ENCODE measurements around the gene P2RY8. TPM values are rescaled to one million over a fixed set of nuclear protein-coding genes. Genes with fewer than 3 reads are reported as not detected.

P2RY8 gene
- total RNA-seq, 2 donors from 2014 or later: 131 to 141 TPM

DNA sequence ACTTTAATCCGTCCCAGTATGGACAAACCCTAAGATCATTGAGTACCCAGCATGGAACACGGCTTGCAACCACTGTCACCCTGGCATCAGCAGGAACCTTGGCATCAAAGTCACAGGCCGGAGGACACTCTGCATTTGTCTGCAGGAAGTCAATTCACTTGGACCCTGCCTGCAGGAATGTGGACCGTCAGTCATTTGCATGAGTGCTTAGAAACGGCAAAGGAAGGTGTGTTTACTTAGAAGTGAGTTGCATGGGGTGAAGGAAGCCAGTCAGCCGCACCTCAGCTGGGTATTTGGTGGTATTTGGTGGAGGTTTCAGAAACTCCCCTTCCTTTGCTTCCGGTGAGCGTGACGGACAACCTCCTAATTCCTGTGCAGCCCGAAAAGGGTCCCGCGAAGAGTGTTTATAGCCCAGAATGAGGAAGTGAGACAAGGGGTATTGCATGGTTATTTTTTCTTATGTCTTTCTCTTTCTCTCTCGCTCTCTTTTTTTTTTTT is 15.5 kb downstream of the P2RY8 start:
- peaks cover 40% of the 10 kb centered on the region for H3K4me1 Mint-ChIP-seq

DNA sequence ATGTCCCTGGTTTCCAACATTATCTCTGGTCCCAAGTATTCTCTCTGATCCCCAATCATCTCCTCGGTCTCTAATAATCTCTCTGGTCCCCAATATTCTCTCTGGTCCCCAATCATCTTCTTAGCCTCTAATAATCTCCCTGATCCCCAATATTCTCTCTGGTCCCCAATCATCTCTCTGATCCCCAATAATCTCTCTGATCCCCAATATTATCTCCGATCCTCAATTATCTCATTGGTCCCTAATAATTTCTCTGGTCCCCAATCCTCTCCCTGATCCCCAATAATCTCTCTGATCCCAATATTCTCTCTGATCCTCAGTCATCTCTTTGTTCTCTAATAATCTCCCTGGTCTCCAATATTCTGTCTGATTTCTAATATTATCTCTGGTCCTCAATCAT is 16.6 kb downstream of the P2RY8 start:
- ATAC-seq: no peak
- H3K4me3 Mint-ChIP-seq: peak overlapping the region; percentile 10
- H3K4me1 Mint-ChIP-seq: peaks cover 45% of the 10 kb centered on the region
- peak overlapping the region; percentile 96 for H3K27ac Mint-ChIP-seq
- no peak for DNase-seq
- H3K27me3 Mint-ChIP-seq: no peaks in the 10 kb centered on the region
- no peaks in the 10 kb centered on the region for H3K9me3 ChIP-seq (ENCODE audit: control insufficient read depth, low read length, poor library complexity, severe bottlenecking)
- H3K36me3 Mint-ChIP-seq (ENCODE audit: low read depth): peaks cover 10% of the 10 kb centered on the region

More for the DNA sequence above, 15.5 kb downstream of the P2RY8 start:
- DNase-seq (peak in 2 of 3 donors; percentile 44 to 54), ATAC-seq (peak; percentile 91)
- no peaks in the 10 kb centered on the region for H3K27me3 Mint-ChIP-seq
- H3K27ac Mint-ChIP-seq: peak overlapping the region; percentile 96
- H3K36me3 Mint-ChIP-seq (ENCODE audit: low read depth): peaks cover 10% of the 10 kb centered on the region
- peak overlapping the region; percentile 69 for H3K4me3 Mint-ChIP-seq
- H3K9me3 ChIP-seq (ENCODE audit: control insufficient read depth, low read length, poor library complexity, severe bottlenecking): no peaks in the 10 kb centered on the region

- peaks cover 10% of the 10 kb centered on the region for H3K36me3 Mint-ChIP-seq (ENCODE audit: low read depth)
- DNase-seq: no peak
- H3K4me3 Mint-ChIP-seq: peak overlapping the region; percentile 56
- no peak for ATAC-seq
- no peaks in the 10 kb centered on the region for H3K27me3 Mint-ChIP-seq
- peaks cover 45% of the 10 kb centered on the region for H3K4me1 Mint-ChIP-seq
- peak overlapping the region; percentile 96 for H3K27ac Mint-ChIP-seq
- no peaks in the 10 kb centered on the region for H3K9me3 ChIP-seq (ENCODE audit: control insufficient read depth, low read length, poor library complexity, severe bottlenecking)
These were observed 17.9 kb downstream of the P2RY8 start for GRCh38 chrX:1519022-1519497.

DNA sequence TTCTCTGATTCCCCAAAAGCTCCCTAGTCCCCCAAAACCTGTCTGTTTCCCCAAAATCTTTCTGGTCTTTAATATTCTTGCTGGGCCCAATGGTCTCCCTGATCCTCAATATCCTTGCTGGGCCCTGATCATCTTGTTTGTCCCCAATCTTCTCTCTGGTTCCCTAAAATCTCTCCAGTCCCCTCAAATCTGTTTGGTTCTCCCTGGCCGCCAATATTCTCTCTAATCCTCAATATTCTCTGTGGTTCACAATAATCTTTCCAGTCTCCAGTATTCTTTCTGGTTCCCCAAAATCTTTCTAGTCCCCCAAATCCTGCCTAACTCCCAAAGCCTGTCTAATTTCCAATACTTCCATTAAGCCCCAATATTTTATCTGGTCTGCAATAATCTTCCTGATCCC is 18.5 kb downstream of the P2RY8 start:
- Mint-ChIP-seq H3K4me1 (peaks cover 48% of the 10 kb centered on the region), H3K27me3 (no peaks in the 10 kb centered on the region), H3K36me3 (ENCODE audit: low read depth) (peaks cover 10% of the 10 kb centered on the region), H3K4me3 (no peak overlapping the region), H3K27ac (peak overlapping the region; percentile 96)
- H3K9me3 ChIP-seq (ENCODE audit: control insufficient read depth, low read length, poor library complexity, severe bottlenecking): no peaks in the 10 kb centered on the region
- DNase-seq (no peak), ATAC-seq (no peak)

DNA sequence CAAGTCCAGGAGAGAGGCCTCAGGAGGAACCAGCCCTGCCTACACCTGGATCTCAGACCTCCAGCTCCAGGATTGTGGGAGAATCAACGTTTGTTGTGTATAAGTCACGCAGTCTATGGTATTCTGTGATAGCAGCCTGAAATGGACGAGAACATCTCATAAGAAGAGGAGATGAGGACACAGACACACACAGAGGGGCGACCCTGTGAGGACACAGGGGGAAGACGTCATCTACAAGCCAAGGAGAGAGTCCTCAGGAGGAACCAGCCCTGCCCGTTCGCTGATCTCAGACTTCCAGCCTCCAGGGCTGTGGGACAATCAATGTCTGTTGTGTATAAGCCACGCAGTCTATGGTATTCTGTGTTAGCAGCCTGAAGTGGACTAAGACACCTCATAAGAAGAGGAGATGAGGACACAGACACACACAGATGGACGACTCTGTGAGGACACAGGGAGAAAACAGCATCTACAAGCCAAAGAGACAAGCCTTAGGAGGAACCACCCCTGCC is 20.3 kb downstream of the P2RY8 start:
- Mint-ChIP-seq H3K4me1 (peaks cover 46% of the 10 kb centered on the region), H3K27me3 (no peaks in the 10 kb centered on the region), H3K27ac (peak overlapping the region; percentile 95), H3K36me3 (ENCODE audit: low read depth) (peaks cover 12% of the 10 kb centered on the region), H3K4me3 (peak overlapping the region; percentile 77)
- ATAC-seq (no peak), DNase-seq (no peak)
- no peaks in the 10 kb centered on the region for H3K9me3 ChIP-seq (ENCODE audit: control insufficient read depth, low read length, poor library complexity, severe bottlenecking)

DNA sequence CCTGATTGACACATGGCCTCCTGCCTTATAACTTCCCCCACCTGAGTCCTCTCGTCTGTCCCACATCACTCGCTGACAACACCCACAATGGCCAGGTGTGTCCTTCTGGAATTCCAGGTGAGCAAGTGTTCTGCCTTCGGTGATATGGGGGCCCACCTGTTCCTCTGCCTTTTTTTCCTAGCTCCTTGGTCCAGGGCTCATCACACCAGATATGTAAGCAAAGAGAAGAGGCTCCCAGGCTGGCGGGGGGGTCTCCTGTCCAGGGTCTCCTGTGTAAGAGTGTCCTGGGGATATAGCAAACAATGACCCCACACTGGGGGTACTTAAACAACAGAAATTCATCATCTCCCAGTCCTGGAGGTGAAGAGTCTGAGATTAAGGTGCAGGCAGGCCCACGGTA is 25.2 kb downstream of the P2RY8 start:
- no peak overlapping the region for H3K4me3 Mint-ChIP-seq
- DNase-seq (no peak), ATAC-seq (no peak)
- peaks cover 4% of the 10 kb centered on the region for H3K36me3 Mint-ChIP-seq (ENCODE audit: low read depth)
- peak overlapping the region; percentile 51 for H3K27ac Mint-ChIP-seq
- no peaks in the 10 kb centered on the region for H3K9me3 ChIP-seq (ENCODE audit: control insufficient read depth, low read length, poor library complexity, severe bottlenecking)
- no peaks in the 10 kb centered on the region for H3K27me3 Mint-ChIP-seq
- peaks cover 24% of the 10 kb centered on the region for H3K4me1 Mint-ChIP-seq

DNA sequence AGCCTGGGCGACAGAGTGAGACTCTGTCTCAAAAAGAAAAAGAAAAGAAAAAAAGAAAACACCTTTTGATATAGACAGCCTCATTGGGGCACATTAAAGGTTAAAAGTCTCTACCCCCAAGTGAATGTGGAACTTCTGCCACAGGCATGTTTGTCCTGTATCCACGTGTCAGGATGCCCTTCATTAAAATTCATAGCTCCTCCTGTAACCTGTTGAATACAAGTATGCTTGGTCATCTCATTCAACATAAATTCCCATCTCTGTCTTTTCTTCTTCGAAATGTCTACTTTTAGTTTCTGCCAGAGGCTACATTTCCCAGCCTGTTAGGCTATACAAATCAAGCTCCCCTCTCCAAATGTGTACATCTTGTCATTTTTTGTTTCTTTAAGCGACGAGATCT is 25.8 kb downstream of the P2RY8 start:
- H3K36me3 Mint-ChIP-seq (ENCODE audit: low read depth): peaks cover 4% of the 10 kb centered on the region
- H3K9me3 ChIP-seq (ENCODE audit: control insufficient read depth, low read length, poor library complexity, severe bottlenecking): no peaks in the 10 kb centered on the region
- no peaks in the 10 kb centered on the region for H3K27me3 Mint-ChIP-seq
- peak overlapping the region; percentile 25 for H3K4me3 Mint-ChIP-seq
- ATAC-seq (no peak), DNase-seq (no peak)
- H3K27ac Mint-ChIP-seq: peak overlapping the region; percentile 51
- H3K4me1 Mint-ChIP-seq: peaks cover 18% of the 10 kb centered on the region

DNA sequence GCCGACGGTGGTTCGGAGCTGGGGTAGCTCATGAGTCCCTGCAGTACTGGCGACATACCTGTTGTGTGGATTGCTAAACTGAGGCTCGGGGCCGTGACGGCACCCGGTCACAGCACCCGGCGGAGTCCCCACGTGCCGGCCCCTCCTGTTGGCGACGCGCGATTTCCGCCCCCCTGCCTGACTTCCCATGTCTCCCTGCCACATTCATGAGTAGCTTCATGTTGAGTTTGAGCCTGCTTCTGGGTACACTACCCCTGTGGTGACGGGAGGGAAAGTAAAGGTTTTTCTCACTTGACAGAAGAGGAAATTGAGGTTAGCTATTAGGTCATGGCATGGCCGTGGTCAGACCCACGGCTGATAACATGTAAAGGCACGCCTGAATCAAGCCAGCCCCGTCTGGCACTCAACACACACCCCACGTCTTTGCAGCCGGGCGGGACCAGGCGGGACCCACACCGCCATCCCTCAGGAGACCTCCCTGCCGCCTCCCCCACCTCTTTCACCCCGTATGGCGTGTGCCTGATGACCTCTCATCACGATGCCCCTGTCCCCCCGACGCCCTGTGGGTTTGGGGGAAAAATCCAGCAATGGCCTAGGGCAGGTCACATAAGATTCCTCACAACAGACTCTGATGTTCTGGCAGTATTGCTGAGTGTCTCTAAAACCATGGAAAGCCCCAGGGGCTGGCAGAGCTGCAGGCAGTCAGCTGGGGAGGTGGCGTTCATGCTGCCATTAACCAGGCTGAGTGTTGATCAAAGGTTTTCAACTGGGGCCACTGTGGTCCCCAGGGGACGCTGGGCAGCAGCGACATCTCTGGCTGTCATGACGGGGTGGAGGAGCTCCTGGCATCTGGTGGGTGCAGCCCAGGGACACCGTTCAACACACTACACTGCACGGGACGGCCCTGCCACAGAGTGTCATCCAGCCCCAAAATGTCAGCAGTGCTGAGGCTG is 29.2 kb downstream of the P2RY8 start:
- H3K36me3 Mint-ChIP-seq (ENCODE audit: low read depth): peaks cover 4% of the 10 kb centered on the region
- H3K4me1 Mint-ChIP-seq: peaks cover 19% of the 10 kb centered on the region
- ATAC-seq (peak; percentile 74), DNase-seq (no peak)
- no peak overlapping the region for H3K27ac Mint-ChIP-seq
- H3K27me3 Mint-ChIP-seq: no peaks in the 10 kb centered on the region
- no peak overlapping the region for H3K4me3 Mint-ChIP-seq
- H3K9me3 ChIP-seq (ENCODE audit: control insufficient read depth, low read length, poor library complexity, severe bottlenecking): no peaks in the 10 kb centered on the region

- no peaks in the 10 kb centered on the region for H3K9me3 ChIP-seq (ENCODE audit: control insufficient read depth, low read length, poor library complexity, severe bottlenecking)
- H3K4me3 Mint-ChIP-seq: no peak overlapping the region
- peak overlapping the region; percentile 87 for H3K27ac Mint-ChIP-seq
These were observed 30.1 kb downstream of the P2RY8 start for GRCh38 chrX:1506916-1507315.

GRCh38 chrX:1502853-1503252 is 34.1 kb downstream of the P2RY8 start:
- ATAC-seq (no peak), DNase-seq (no peak)
- Mint-ChIP-seq H3K4me1 (peaks cover 16% of the 10 kb centered on the region), H3K4me3 (no peak overlapping the region), H3K27ac (peak overlapping the region; percentile 87), H3K36me3 (ENCODE audit: low read depth) (peaks cover 1% of the 10 kb centered on the region), H3K27me3 (no peaks in the 10 kb centered on the region)
- H3K9me3 ChIP-seq (ENCODE audit: control insufficient read depth, low read length, poor library complexity, severe bottlenecking): no peaks in the 10 kb centered on the region

More at GRCh38 chrX:1506916-1507315, 30.1 kb downstream of the P2RY8 start:
- DNase-seq (no peak), ATAC-seq (no peak)
- Mint-ChIP-seq H3K27me3 (no peaks in the 10 kb centered on the region), H3K36me3 (ENCODE audit: low read depth) (peaks cover 4% of the 10 kb centered on the region), H3K4me1 (peaks cover 22% of the 10 kb centered on the region)

GRCh38 chrX:1502241-1502640 is 34.7 kb downstream of the P2RY8 start:
- Mint-ChIP-seq H3K27me3 (no peaks in the 10 kb centered on the region), H3K4me3 (peak overlapping the region; percentile 37), H3K36me3 (ENCODE audit: low read depth) (no peaks in the 10 kb centered on the region), H3K4me1 (peaks cover 14% of the 10 kb centered on the region), H3K27ac (peak overlapping the region; percentile 87)
- no peak for DNase-seq
- H3K9me3 ChIP-seq (ENCODE audit: control insufficient read depth, low read length, poor library complexity, severe bottlenecking): no peaks in the 10 kb centered on the region
- ATAC-seq: peak; percentile 53

DNA sequence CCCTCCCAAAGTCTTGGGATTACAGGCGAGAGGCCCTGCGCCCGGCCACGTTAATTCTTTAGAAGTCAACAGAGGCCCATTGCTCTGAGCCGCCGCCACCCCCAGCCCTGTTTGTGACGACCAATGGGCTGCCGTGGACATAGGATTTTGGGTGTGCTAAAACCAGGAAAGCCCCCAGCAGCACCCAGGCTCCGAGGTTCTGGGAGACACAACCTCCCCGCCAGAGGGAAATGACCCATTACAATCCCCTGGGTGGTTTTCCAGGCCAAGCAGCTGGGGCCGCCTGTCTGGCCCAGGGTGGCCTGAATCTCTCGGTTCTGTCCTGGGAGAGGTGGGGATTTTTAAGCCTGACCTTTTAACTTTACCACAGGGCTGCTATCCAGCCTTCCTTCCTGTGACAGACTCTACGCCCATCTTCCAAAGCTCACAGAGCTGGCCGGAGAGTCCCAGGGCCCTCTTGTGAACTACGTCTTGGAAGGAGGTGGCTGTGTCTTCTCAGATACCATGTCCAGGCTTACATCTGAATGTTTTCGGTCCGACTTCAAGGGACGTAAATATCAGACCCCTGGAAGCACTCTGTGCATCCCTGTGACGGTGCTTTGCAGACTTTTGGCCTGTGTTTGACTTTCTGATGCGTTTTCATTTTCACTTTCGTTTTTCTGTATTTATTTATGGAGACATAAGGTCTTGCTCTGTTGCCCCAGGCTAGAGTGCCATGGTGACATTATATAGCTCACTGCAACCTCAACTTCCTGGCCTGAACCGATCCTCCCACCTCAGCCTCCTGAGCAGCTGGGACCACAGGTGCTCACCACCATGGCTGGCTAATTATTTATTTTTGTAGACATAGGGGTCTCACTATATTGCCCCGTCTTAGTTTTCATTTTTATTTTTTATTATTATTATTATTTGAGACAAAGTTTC is 36.0 kb downstream of the P2RY8 start:
- peak overlapping the region; percentile 62 for H3K4me3 Mint-ChIP-seq
- H3K4me1 Mint-ChIP-seq: peaks cover 20% of the 10 kb centered on the region
- no peaks in the 10 kb centered on the region for H3K36me3 Mint-ChIP-seq (ENCODE audit: low read depth)
- H3K9me3 ChIP-seq (ENCODE audit: control insufficient read depth, low read length, poor library complexity, severe bottlenecking): no peaks in the 10 kb centered on the region
- no peak for DNase-seq
- peak overlapping the region; percentile 92 for H3K27ac Mint-ChIP-seq
- peak; percentile 64 for ATAC-seq
- H3K27me3 Mint-ChIP-seq: no peaks in the 10 kb centered on the region
